ENCODE results near the gene ARHGAP29. TPM values are rescaled to one million over a fixed set of nuclear protein-coding genes. Genes with fewer than 3 reads are reported as not detected.
"Not testable (repeated sequence)": the region's sequence is repeated elsewhere in the genome, so short reads cannot be mapped to it uniquely, and the experiment has no call there.

ARHGAP29 gene
- total RNA-seq, 1 donor from 2014 or later, result 285 TPM

DNA sequence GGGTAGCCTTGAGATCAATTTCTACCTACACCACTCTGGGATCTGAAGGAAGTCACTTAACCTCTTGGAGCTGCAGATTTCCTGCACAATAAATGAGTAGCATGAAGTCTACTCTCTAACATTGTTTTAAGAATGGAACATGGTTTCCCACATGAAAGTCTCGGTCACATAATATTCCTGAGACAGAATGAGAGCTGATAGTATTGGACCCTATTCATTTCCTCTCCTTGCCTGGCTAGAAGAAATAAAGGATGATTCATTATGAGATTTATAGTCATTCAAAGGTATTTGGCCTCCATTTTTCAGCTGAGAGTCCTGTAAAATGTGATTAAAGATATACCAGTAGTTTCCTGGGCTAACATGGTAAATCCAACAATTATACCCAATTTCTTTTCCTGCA lies 56.7 kb downstream of the ARHGAP29 start:
- no peak for DNase-seq (ENCODE audit: low read depth)

DNA sequence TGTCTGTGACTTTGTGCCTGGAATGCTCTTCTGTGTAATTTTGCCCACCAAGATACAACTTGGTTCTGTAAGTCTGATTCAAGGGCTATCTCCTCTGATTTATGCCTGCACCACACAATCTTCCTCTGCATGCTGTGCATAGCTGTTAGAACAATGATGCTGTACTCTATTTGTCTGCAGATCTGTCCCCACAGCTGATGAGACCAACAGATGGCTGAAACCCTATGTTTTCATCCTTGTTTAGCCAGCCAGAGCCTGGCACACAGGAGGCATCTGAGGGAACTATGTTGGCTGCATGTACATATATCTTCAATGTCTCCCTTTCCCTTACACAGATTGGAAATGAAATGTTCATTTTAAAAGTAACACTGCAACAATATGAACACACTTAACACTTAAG lies 58.5 kb downstream of the ARHGAP29 start:
- DNase-seq (ENCODE audit: low read depth), result no peak

DNA sequence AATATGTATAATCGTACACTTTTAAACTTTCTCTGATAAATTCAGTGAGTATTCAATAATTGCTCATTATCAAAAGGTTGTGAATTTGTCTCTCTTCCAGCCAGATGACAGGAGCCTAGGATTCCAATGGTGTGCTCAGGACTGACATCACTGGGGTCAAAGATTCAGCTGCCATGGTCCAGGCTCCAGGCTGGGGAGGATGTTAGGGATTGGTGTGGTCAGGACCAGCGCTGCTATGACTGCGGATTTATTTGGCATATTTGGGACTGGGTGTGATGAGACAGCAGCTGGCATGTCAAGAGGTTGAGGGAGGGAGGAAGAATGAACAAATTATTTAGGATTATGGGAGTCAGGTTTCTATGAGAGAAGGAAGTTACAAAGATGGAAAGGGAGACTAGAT lies 68.3 kb downstream of the ARHGAP29 start:
- DNase-seq (ENCODE audit: low read depth), result no peak

DNA sequence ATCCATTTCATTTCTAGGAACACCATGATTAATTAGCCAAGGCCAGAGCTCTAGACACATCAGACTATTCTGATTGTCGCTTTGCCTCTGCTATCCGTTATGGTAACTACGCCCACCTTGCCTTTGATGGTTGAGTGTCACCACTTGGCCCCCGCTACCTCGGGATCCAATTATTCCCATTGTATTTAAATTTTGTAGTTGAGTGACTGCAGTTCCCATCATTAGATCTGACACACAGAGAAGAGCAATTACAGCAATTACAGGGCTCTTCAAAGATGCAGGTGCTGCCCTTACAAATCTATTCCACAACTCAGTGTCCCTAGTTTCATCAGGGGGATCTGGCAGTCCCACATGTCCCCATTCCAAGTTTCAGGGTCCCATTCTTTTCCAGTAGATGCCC lies 71.5 kb downstream of the ARHGAP29 start:
- no peak for DNase-seq (ENCODE audit: low read depth)

DNA sequence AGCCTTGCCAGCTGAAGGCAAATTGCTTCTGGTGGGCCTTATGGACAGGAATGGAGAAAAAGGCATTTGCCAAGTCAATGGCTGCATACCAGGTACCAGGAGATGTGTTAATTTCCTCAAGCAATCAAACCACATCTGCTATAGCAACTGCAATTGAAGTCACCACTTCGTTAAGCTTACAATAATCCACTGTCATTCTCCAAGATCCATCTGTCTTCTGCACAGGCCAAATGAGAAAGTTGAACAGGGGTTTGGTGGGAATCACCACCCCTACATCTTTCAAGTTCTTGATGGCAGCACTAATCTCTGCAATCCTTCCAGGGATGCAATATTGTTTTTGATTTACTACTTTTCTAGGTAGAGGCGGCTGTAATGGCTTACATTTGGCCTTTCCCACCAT lies 72.5 kb downstream of the ARHGAP29 start:
- DNase-seq (ENCODE audit: low read depth), result not testable (repeated sequence)

DNA sequence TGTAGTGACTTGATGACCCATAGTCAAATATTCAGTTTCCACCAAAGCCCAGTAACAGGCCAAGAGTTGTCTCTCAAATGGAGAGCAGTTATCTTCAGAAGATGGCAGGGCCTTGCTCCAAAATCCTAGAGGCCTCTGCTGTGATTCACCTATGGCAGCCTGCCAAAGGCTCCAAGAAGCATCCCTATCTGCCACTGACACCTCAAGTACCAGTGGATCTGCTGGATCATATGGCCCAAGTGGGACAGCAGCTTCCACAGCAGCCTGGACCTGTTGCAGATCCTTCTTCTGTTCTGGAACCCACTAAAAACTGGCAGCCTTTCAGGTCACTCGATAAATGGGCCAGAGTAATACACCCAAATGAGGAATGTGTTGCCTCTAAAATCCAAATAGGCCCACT lies 73.3 kb downstream of the ARHGAP29 start:
- not testable (repeated sequence) for DNase-seq (ENCODE audit: low read depth)

DNA sequence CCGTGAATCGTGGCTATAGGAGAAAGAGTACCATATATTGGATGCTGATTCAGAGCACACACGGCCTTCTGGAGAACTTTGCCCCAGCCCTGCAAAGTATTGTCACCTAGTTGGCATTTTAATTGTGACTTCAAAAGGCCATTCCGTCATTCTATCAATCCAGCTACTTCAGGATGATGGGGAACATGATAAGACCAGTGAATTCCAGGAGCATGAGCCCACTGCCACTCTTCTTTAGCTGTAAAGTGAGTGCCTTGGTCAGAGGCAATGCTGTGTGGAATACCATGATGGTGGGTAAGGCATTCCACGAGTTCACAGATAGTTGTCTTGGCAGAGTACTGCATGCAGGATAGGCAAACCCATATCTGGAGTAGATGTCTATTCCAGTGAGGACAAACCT lies 74.1 kb downstream of the ARHGAP29 start:
- not testable (repeated sequence) for DNase-seq (ENCODE audit: low read depth)

DNA sequence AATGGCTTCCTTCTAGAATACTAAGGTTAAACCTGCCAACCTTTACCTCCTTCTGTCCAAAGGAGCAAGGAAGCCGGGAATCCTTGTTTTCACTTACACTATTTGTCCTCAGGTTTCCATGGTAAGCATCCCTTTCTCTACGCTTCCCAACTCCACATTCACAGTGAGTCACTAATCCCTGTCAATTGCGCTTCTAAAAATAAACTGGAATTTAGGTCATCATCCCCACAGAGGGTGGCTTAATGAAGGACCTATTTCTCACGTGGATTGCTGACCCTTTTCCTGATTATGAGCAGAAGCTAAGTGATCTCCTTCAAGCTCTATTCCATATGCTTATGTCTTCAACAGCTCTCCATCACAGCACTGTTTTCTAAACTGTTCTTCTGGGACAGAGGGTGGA lies 76.6 kb downstream of the ARHGAP29 start:
- DNase-seq (ENCODE audit: low read depth), result peak; percentile 92

DNA sequence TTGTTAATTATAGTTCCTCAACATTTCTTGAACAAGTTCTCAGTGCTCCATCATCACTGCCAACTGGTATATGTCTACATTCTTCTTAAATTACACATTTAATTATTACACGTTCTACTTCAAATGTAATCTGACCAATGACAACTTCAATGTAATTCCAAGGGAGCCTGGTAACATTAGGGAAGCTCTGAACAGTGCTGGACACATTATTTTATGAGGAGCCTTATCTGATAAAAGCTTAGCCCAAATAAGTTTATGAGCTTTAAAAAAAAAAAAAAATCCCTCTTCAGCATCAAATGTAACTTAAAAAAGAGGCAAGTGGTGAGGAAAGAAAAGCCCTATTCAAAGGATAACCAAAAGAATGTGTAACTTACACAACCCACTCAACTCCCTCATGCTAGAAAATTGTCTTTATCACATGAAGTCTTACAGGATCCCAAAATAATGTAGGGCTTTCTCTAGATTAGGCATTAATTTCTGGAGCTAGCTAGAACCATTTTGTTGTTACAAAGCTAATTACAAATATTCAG lies 81.2 kb downstream of the ARHGAP29 start:
- DNase-seq (ENCODE audit: low read depth), result no peak

DNA sequence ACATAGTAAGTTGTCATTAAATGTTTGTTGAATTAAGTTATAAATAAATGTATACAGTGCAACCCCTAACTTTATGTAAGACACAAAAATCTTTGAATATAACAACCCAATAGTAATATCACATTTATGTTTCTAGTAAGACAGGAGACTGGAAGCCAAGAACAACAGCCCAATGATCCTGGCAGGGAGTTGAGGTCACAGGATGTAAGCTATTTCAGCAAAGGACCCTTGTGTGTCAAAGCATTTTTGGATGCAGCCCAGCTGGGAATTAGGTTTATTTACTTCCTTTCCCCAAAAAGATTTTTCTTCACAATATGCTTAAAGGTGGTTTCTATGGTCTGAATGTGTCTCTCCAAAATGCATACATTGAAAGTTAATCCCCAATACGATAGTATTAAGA lies 82.4 kb downstream of the ARHGAP29 start:
- no peak for DNase-seq (ENCODE audit: low read depth)

DNA sequence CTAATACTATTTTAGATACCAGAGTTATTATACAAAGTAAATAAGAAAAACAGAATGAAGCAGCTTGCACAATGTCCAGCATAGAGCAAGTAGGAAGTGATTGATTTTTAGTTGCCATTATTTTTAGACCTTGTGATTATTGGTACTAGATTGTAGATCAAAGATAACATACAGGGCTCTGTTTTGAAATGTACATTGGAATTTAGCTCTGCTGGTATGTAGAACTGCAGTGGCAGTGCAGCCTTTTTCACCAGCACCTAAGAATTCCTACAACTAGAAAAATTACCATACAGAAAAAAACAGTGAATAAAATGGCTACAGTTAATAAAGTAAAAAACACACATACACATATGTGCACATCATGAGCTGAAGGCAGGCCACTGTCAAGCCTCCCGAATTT lies 84.3 kb downstream of the ARHGAP29 start:
- no peak for DNase-seq (ENCODE audit: low read depth)

DNA sequence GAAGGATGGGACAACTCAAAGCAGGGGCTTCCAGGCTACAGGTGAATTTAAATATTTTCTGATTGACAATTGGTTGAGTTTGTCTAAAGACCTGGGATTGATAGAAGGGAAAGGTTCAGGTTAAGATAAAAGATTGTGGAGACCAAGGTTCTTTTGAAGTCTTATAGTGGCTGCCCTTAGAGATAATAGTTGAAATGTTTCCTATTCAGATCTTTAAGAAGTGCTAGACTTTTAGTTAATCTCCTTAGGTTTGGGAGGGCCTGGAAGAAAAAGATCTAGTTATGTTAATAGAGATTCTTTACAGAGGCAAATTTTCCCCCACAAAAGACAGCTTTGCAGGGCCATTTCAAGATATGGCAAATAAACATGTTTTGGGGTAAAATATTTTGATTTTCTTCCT lies 88.2 kb downstream of the ARHGAP29 start:
- DNase-seq (ENCODE audit: low read depth), result not testable (repeated sequence)

DNA sequence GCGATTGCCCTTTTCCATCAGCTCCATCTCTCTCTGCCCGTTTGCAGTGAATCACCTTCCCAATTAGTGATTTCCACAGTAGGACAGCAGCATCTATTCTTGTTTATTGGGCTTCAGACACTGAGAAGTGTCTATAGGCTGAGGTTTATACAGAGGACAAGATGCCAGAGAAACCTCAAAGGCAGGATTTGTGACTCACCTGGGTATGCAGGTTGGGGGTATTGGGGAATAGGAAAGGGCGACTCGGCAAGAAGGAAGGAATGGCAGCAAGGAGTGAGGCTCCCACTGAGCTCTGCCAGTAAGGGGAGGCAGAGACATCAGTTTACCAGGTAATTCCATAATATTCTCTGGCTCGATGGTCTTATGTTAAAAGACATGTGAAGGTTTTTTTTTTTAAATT lies 91.1 kb downstream of the ARHGAP29 start:
- no peak for DNase-seq (ENCODE audit: low read depth)

DNA sequence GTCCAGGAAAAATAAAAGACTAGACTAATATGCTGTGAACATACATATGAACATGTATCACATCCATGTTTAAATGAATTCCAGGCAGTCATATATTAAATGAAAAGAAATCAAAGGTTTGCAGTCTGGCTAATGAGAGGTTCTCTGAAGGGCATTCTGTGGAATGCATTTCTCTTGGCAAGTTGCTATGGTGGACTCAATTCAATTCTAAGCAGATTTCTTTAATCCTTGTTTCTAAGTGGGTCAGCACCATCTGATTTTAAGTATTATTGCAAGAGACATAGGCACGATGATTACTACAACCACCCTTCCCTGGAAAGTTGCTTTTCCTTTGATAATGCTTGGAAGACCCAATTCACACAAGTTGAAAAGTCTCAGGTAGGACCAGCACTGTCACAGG lies 92.5 kb downstream of the ARHGAP29 start:
- no peak for DNase-seq (ENCODE audit: low read depth)

DNA sequence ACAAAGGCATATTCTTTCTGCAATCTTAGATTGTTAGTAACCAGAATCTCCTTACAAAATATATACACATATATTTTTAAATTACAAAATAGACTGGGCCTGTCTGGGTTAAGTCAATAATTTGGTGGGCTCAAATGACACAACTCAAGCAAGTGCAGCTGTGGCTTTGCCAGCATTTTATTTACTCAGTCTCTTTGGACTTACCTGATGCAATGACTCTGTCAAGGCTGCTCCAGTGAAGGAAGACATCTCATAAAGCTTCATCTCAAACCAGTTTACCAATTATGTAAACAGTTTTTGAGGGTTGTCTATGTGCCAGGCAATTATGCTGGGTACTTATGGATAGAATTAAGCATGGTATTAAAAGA lies 93.6 kb downstream of the ARHGAP29 start:
- DNase-seq (ENCODE audit: low read depth), result no peak

DNA sequence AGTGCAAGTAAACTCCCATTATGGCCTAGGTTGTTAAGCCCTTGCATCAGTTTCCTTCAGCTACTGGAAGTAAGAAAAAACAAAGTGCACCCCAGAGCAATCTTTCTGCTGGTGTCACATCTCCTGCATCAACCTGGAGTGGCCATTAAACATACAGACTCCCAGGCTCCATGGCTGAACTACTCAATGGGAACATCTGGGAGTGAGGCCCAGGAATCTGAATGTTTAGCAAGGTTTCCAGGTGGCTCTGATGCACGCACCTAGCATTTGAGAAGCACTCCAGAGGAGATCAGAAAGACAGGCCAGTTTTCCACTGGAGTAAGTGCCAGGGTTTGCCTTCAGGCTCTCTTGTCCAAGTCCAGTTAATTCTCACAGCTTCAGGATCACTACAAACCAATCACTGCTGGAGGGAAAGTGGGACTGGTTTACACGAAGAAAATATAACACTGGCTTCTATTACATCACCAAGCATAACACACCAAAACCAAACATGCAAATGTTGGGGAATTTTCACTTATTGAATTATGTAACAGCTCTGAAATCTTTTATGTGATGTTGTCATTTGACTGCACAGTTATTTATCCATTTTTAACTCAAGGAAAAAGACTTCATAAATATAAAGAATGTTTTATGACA lies 94.1 kb downstream of the ARHGAP29 start:
- DNase-seq (ENCODE audit: low read depth), result no peak

DNA sequence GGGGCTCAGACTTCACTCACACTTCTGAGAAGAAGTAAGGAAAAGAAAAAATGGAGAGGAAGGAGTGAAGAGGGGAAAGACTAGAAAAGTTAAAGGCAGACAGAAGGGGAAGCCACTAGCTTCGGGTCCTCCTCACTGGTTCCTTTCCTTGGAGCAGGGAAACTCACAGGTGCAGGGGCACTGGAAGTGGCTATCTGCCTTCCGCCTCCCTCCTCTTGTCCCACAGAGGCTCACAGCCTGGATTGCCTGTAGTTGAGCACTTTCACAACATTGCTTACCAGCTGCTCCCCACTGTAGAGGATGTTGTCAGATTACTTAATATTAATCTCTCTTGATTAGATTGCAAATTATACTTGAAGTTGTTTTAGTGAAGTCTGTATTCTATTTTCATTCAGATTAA lies 94.8 kb downstream of the ARHGAP29 start:
- no peak for DNase-seq (ENCODE audit: low read depth)

DNA sequence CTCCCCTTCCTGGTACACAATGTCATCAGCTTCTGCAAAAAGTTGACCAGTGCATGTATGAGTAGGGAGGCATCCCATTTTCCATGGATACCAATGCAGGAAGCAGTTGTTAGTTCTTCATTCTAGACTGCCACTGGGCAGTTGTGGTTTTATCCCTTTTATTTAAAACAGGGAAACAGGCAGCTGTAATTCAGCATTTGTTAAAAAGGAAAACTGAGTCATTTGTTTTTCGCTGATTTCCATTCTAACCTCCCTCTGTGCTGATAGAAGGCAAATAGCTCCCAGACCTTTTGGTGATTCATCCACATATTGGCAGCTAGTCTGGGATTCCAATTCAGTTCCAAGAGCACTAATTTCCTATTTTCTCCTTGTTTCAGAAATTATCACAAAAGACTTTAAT lies 95.4 kb downstream of the ARHGAP29 start:
- DNase-seq (ENCODE audit: low read depth), result peak; percentile 90

DNA sequence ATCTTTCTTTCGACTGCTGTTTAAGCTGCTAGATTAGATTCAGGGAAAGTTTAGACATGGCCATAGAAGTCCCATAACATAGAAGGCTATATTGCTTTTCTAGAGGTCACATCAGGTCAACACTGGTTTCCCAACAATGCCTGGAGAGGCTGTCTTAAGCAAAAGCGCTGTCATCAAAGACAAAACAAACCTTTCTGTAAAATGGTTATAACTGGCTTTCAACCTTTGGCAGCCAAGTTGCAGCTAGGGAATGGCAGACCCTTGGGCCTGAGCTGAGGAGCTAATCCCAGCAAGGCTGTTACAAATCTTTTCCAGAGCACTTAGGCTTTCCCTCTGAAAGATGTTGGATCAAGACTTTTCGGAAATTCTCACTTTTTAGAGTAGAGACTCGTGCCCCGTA lies 105.3 kb downstream of the ARHGAP29 start:
- no peak for DNase-seq (ENCODE audit: low read depth)

DNA sequence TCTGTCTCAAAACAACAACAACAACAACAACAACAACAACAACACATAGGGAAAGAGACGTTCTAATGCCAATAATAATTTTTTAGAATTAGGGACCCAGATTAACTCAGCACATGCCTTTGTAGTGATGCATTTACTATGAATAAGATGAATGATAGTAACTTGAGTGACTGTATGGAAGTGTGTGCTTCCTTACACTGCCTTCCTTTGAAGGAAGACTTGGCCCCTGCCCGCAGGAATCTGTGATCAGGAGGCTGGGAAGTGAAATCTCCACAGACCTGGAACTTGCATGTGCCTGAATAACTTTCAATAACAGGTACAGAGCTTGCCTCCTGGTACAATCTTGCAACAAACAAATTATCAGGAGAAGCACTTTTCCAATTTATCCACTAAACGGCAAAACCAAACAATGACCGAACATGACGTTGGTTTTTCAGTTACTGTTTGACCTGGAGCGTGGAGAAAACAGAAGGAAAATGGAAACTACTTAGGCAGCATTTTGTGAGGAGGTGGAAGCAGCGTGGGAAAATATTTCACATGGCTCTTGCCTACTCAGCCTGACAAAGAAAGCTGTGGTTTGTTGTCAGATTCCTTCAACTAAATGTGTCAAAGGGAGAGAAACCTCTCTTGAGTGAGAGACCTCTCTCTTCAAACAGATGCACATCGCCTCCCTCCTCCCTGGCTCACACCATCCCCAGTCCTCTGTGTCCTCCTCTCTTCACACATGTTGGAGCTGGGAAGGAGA lies 106.4 kb downstream of the ARHGAP29 start:
- DNase-seq (ENCODE audit: low read depth), result peak; percentile 98

DNA sequence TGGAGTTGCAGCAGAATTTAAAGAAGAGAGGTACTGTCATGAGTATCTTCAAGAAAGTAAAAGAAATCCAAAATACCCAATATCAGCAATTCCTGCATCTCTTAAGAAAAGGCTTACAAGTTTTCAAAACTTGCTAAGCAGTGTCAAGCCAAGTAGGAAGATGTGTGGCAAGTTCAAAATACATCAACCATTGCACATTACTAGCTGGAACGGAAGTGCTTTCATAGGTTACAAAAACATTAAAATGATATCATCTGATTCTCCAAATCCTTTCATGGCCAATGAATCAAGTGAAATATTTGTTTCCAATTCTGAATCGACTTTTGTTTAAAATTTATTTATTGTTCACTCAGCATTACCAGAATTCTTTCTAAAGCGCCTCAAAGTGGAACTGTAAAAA lies 110.7 kb downstream of the ARHGAP29 start:
- peak; percentile 61 for DNase-seq (ENCODE audit: low read depth)

DNA sequence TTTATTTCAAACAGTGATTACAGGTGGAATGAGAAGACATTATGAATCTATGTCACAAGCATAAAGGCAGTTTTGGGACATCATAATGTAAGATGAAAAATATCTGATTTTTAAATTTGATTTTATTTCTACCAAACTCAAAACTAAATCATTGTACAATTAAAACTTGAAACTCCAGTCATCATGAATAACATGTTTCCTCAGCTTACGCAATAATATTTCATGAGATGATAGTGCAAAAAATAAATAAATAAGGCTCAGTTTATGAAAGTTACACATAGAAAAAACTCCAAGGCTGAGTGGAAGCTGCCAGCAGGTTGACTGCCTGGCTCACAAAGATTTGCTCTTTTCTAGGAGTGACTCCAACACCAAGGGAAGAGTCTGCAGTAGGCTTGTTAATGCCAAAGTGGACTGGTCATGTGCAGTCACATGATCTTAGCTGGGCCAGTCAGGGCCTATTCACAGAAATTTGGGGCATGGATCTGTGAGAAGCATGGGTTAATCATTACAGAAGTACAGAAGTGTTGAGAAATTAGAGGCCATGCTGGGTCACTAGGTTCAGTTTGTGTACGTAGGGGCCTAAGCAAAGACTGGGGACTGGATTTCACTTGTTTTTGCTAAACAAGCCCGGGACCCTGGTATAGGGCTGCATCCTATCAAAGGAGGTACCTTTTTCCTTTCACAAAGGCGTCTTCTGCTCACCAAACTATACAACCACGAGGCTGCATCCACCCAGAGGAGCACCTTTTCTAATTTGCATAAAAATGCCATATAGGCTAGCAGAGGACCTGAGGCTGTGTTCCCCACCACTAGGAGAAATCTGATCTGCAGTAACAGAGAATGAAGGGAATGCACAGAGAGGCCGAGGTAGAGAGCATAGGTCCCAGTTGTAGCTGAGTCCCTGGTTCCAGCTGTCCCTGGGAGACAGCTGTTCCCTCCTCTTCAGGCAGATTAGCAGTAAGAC lies 111.6 kb downstream of the ARHGAP29 start:
- DNase-seq (ENCODE audit: low read depth), result peak; percentile 97
